OCI-LY1 (cell line): ENCODE data around the gene PCNX2.

Experiments used
- H2AFZ ChIP-seq: fragments of 200-600 bp; sonication (generic), shearing (Covaris generic); 2 replicates; pipeline ENCODE4 v1.6.0; 2014; ENCODE audit warnings: antibody characterized with exemption, mild to moderate bottlenecking, low read length
- H3F3A ChIP-seq: fragments of 200-600 bp; sonication (generic), shearing (Covaris generic); 2 replicates; pipeline ENCODE4 v1.6.0; 2014; ENCODE audit warnings: mild to moderate bottlenecking, antibody characterized with exemption, low read length, moderate library complexity; ENCODE audit not compliant: insufficient read depth
- H3K27ac ChIP-seq: fragments of 200-600 bp; sonication (generic); 2 replicates; pipeline ENCODE4 v1.5.1; 2014; ENCODE audit warnings: low read length, mixed run types, mild to moderate bottlenecking, low read depth; ENCODE audit not compliant: poor library complexity, severe bottlenecking
- H3K27me3 ChIP-seq: fragments of 200-600 bp; sonication (generic); 2 replicates; pipeline ENCODE4 v1.6.0; 2014; ENCODE audit warnings: antibody characterized with exemption, mild to moderate bottlenecking, low read length, moderate library complexity; ENCODE audit not compliant: insufficient read depth
- H3K36me3 ChIP-seq: fragments of 200-600 bp; sonication (generic); 2 replicates; pipeline ENCODE4 v1.6.1; 2014; ENCODE audit warnings: mild to moderate bottlenecking, antibody characterized with exemption, low read length, moderate library complexity, mixed read lengths; ENCODE audit not compliant: insufficient read depth
- H3K4me1 ChIP-seq: fragments of 200-600 bp; sonication (generic); 2 replicates; pipeline ENCODE4 v1.5.1; 2014; ENCODE audit warnings: mild to moderate bottlenecking, low read length, moderate library complexity; ENCODE audit not compliant: insufficient read depth, severe bottlenecking
- H3K4me2 ChIP-seq: fragments of 200-600 bp; sonication (generic), shearing (Covaris generic); 2 replicates; pipeline ENCODE4 v1.6.1; 2014; ENCODE audit warnings: low read length
- H3K4me3 ChIP-seq: fragments of 200-600 bp; sonication (generic); 2 replicates; pipeline ENCODE4 v1.5.1; 2014; ENCODE audit warnings: low read length, low read depth, mild to moderate bottlenecking, mixed read lengths; ENCODE audit not compliant: poor library complexity, severe bottlenecking
- H3K79me2 ChIP-seq: fragments of 200-600 bp; shearing (Covaris generic); 2 replicates; pipeline ENCODE4 v1.6.1; 2016; ENCODE audit warnings: mixed run types, low read length, mixed read lengths; ENCODE audit not compliant: insufficient read depth
- H3K9ac ChIP-seq: fragments of 200-600 bp; sonication (generic), shearing (Covaris generic); 2 replicates; pipeline ENCODE4 v1.6.1; 2014; ENCODE audit warnings: mild to moderate bottlenecking, low read length, mixed read lengths
- H3K9me2 ChIP-seq: fragments of 200-600 bp; sonication (generic), shearing (Covaris generic); 2 replicates; pipeline ENCODE4 v1.6.1; 2014; ENCODE audit warnings: low read depth, mild to moderate bottlenecking, low read length, mixed read lengths
- H3K9me3 ChIP-seq: fragments of 200-600 bp; shearing (Covaris generic); 2 replicates; pipeline ENCODE4 v1.6.1; 2014; ENCODE audit warnings: low read length, mixed read lengths
- H4K20me1 ChIP-seq: fragments of 200-600 bp; sonication (generic), shearing (Covaris generic); 2 replicates; pipeline ENCODE4 v1.6.0; 2016; ENCODE audit warnings: mild to moderate bottlenecking, low read length; ENCODE audit not compliant: insufficient read depth
- CTCF ChIP-seq: fragments of 200-600 bp; sonication (generic), shearing (Covaris generic); IDR thresholded peaks from 2 replicates; pipeline ENCODE4 v1.5.1; 2017; ENCODE audit warnings: mild to moderate bottlenecking, antibody characterized with exemption, low read length, moderate library complexity, mixed read lengths
- EZH2 ChIP-seq: fragments of 200-600 bp; sonication (generic), shearing (Covaris generic); IDR thresholded peaks from 2 replicates; pipeline ENCODE4 v1.8.0; 2017; ENCODE audit warnings: borderline replicate concordance, mixed run types, mild to moderate bottlenecking, antibody characterized with exemption, low read length, moderate library complexity, mixed read lengths

Gene PCNX2

GRCh38 chr1:233316473-233316872, 20.9 kb upstream of the PCNX2 start:
- no peaks in the 10 kb centered on the region for H3K27me3 ChIP-seq
- no peak overlapping the region for H3K4me2 ChIP-seq
- no peak overlapping the region for H3K9ac ChIP-seq
- TF ChIP-seq EZH2 (no peak), CTCF (no peak)
- H3F3A ChIP-seq = no peaks in the 10 kb centered on the region
- no peak overlapping the region for H2AFZ ChIP-seq
- H3K4me1 ChIP-seq = no peaks in the 10 kb centered on the region
- H3K9me3 ChIP-seq = no peaks in the 10 kb centered on the region
- no peak overlapping the region for H3K27ac ChIP-seq
- no peaks in the 10 kb centered on the region for H3K36me3 ChIP-seq
- no peaks in the 10 kb centered on the region for H4K20me1 ChIP-seq
- no peaks in the 10 kb centered on the region for H3K79me2 ChIP-seq
- H3K9me2 ChIP-seq = no peaks in the 10 kb centered on the region
- H3K4me3 ChIP-seq = no peak overlapping the region

- H3K9ac ChIP-seq = no peak overlapping the region
Measured at GRCh38 chr1:233315718-233316301, 20.3 kb upstream of the PCNX2 start.

GRCh38 chr1:233313434-233314155, 18.1 kb upstream of the PCNX2 start:
- H3K4me3 ChIP-seq = no peak overlapping the region
- H2AFZ ChIP-seq = no peak overlapping the region
- no peaks in the 10 kb centered on the region for H3K4me1 ChIP-seq
- no peaks in the 10 kb centered on the region for H3K36me3 ChIP-seq
- no peaks in the 10 kb centered on the region for H3K79me2 ChIP-seq
- no peaks in the 10 kb centered on the region for H4K20me1 ChIP-seq
- no peaks in the 10 kb centered on the region for H3F3A ChIP-seq
- no peaks in the 10 kb centered on the region for H3K27me3 ChIP-seq
- no peak overlapping the region for H3K9ac ChIP-seq
- no peak overlapping the region for H3K27ac ChIP-seq
- TF ChIP-seq EZH2 = no peak
- TF ChIP-seq CTCF = no peak
- H3K4me2 ChIP-seq = no peak overlapping the region
- no peaks in the 10 kb centered on the region for H3K9me2 ChIP-seq
- no peaks in the 10 kb centered on the region for H3K9me3 ChIP-seq

More at GRCh38 chr1:233315718-233316301, 20.3 kb upstream of the PCNX2 start:
- Histone ChIP-seq H4K20me1 (no peaks in the 10 kb centered on the region), H2AFZ (no peak overlapping the region), H3K27ac (no peak overlapping the region), H3K4me1 (no peaks in the 10 kb centered on the region), H3K27me3 (no peaks in the 10 kb centered on the region), H3K9me2 (no peaks in the 10 kb centered on the region), H3K9me3 (no peaks in the 10 kb centered on the region), H3K4me3 (no peak overlapping the region), H3K79me2 (no peaks in the 10 kb centered on the region), H3K4me2 (no peak overlapping the region), H3K36me3 (no peaks in the 10 kb centered on the region), H3F3A (no peaks in the 10 kb centered on the region)
- TF ChIP-seq EZH2 = no peak
- no peak for TF ChIP-seq CTCF
